Stimulated activated CD4-positive, alpha-beta T cell treated with anti-CD3 and anti-CD28 coated beads, Interleukin-15, amount 100 ng/mL, for 24 hours (primary cell): ENCODE measurements around the gene MITF.

Experiments
- DNase-seq: peaks from one replicate; pipeline ENCODE4 v3.0.0-alpha.2; 2020

MITF gene

GRCh38 chr3:69739204-69740102 lies at the start of gene MITF:
Gene MITF, plus strand, starts transcription at chr3:69739464. Its CDS starts 134 bp downstream, at chr3:69739598.
- peak; percentile 74 for DNase-seq

DNA sequence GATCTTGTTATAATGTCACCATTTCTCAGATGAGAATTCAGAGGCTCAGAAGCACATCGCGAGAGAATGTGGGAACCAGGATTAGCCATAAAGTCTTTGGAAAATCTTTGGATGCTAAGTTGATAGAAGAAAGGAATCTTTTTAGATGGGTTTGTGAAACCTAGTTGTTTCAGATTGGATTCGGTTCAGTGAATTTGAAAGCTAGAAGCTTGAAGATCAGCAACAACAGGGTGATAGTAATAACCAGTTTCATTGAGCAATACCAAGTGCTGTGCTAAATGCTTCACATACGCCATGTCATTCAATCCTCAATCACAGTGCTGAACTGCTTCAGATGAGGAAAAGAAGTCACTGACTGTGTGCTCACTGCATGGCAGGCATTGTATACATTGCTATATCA lies 47.4 kb upstream of the MITF start:
- no peak for DNase-seq

DNA sequence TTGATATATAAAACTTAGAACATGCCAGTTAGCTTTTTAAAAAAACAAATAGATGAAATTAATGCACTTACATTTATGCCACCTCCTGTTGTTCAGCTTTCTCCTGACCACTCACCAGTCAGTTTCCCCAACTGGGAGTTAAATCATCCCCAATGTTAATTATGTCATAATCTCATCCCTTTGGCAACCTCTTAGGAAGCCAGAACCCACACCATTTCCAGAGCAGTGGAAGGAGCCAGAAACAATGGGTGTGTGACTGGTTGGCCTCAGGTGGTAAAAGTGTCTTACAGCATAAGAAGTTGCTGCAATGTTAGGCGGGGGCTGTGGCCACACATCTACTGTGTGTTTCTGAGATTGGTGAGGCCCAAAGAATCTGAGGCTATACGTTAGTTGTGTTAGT lies 46.5 kb upstream of the MITF start:
- DNase-seq: no peak

DNA sequence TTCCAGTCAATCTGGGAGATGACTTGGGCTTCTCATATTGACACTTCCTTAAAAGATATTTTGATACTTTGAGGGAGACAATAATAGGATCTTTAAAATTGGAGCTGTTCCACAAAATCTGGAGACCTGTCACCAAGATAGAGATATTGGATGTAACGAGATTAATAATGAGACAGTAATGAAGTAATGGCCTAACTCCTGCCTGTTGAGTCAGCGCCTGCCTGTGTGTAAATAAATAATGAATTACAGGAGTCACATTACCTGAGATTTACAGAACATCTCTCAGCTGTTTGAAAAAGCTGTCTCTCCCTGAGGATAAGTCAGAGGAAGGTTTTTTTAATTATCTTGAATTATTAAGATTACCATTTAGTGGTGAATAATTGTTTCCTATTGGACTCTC lies 43.8 kb upstream of the MITF start:
- DNase-seq: no peak

GRCh38 chr3:69695933-69696332 lies 43.3 kb upstream of the MITF start:
- no peak for DNase-seq

GRCh38 chr3:69696367-69696766 lies 42.9 kb upstream of the MITF start:
- no peak for DNase-seq

- no peak for DNase-seq
These were observed 41.9 kb upstream of the MITF start for GRCh38 chr3:69697381-69697780.

DNA sequence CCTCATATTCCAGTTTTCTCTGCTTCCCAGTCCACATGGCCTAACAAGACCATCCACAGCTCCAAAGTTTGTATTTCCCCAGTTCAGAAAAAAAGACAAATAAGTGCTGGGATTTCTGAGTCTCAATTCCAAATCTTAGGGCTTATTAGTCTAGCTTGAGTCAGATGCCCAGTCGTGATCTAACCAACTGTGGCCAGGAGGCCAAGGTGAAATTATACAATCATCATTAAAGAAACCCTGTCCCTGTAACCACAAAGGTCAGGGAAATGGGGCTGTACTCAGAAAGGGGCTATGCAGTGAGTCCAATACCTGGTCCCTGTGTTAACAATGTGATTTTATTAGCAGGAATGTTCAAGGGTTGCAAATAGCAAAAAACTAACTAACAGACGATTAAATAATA lies 40.5 kb upstream of the MITF start:
- no peak for DNase-seq

- DNase-seq: no peak
These were observed 40.1 kb upstream of the MITF start for GRCh38 chr3:69699183-69699582.

- DNase-seq: no peak
These were observed 38.3 kb upstream of the MITF start for GRCh38 chr3:69700949-69701348.

GRCh38 chr3:69710153-69710977 lies 28.9 kb upstream of the MITF start:
- no peak for DNase-seq

GRCh38 chr3:69712269-69712668 lies 27.0 kb upstream of the MITF start:
- DNase-seq: no peak

GRCh38 chr3:69712933-69713332 lies 26.3 kb upstream of the MITF start:
- DNase-seq: no peak

DNA sequence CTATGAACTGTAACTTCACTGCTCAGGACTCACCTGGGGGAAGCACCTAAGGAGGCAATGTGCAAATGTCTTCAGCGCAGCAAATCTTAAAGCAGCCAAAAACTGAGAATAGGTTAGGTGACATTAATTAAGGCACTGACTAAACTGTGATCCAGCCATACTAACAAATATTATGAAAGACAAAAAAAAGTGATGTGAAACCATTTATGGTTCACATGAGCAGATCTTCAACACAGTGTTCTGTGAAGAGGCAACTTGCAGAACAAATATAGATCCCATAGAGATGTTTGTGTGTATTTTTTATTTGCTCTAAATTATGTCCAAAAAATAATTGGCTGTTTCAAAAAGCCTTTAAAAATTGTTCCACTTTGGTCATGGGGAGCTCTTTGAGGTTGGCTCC lies 24.1 kb upstream of the MITF start:
- DNase-seq: no peak

- DNase-seq: no peak
These were observed 23.1 kb upstream of the MITF start for GRCh38 chr3:69716119-69716518.

GRCh38 chr3:69718866-69719586 lies 20.2 kb upstream of the MITF start:
- no peak for DNase-seq

DNA sequence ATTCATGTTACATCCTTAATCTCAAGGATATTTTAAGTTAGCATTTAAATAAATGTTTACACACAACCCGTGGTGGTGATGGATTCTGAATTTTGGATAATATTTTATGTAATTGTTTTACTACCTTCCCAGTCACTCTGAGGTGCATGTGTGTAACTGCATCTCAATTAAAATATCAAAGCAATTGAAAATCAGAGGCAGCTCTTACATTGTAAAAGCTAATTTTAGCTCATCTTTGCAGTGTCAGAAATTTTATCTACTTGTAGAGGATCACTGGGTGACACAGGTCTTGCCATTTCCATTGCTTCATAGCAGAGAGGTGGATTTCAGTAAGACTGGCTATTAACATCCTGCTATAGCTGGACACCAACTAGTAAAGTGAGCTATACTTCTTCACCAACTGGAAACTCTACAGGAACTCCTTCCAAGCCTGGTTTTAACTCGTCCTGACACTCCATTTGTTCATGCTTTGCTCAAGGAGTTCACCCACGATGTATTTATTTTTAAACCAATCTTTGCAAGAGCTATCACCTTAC lies 19.6 kb upstream of the MITF start:
- DNase-seq: no peak

GRCh38 chr3:69720824-69721223 lies 18.4 kb upstream of the MITF start:
- DNase-seq: no peak

GRCh38 chr3:69723389-69723788 lies 15.9 kb upstream of the MITF start:
- DNase-seq: no peak

- no peak for DNase-seq
These were observed 14.4 kb upstream of the MITF start for GRCh38 chr3:69724722-69725435.

- no peak for DNase-seq
These were observed 13.2 kb upstream of the MITF start for GRCh38 chr3:69725994-69726571.
